Bone marrow (tissue), 2 donors: ENCODE measurements around the gene ABO.
"Not testable (repeated sequence)": the region's sequence is repeated elsewhere in the genome, so short reads cannot be mapped to it uniquely, and the experiment has no call there.

Source experiments
- DNase-seq, 2 donors: peaks; one replicate each; lab custom pipeline; 2025; lab: John Stamatoyannopoulos, UW

The ABO gene

GRCh38 chr9:133242991-133243390 lies 32.0 kb downstream of the ABO start:
- no peak for DNase-seq

GRCh38 chr9:133242241-133242640 lies 32.8 kb downstream of the ABO start:
- no peak for DNase-seq

GRCh38 chr9:133239533-133240090 lies 35.4 kb downstream of the ABO start:
- DNase-seq: no peak

GRCh38 chr9:133238851-133239532 lies 36.0 kb downstream of the ABO start:
- peak; percentile 9 to 66 for DNase-seq

- DNase-seq: peak in 1 of 2 donors; percentile 52
Observed at GRCh38 chr9:133238272-133238850, 36.6 kb downstream of the ABO start.

GRCh38 chr9:133237035-133237731 lies 37.8 kb downstream of the ABO start:
- DNase-seq: no peak

- not testable (repeated sequence) for DNase-seq
Observed at GRCh38 chr9:133236291-133237034, 38.5 kb downstream of the ABO start.

GRCh38 chr9:133235549-133236222 lies 39.3 kb downstream of the ABO start:
- no peak for DNase-seq

GRCh38 chr9:133234577-133235322 lies 40.3 kb downstream of the ABO start:
- no peak for DNase-seq

- no peak for DNase-seq
Observed at GRCh38 chr9:133233681-133234432, 41.1 kb downstream of the ABO start.

- DNase-seq: not testable (repeated sequence)
Observed at GRCh38 chr9:133231934-133232568, 43.0 kb downstream of the ABO start.

GRCh38 chr9:133230514-133230913 lies 44.5 kb downstream of the ABO start:
- DNase-seq: not testable (repeated sequence)

- no peak for DNase-seq
Observed at GRCh38 chr9:133230093-133230492, 44.9 kb downstream of the ABO start.

- not testable (repeated sequence) for DNase-seq
Observed at GRCh38 chr9:133228474-133229193, 46.4 kb downstream of the ABO start.

GRCh38 chr9:133227996-133228395 lies 47.0 kb downstream of the ABO start:
- DNase-seq: not testable (repeated sequence)

GRCh38 chr9:133227242-133227860 lies 47.6 kb downstream of the ABO start:
- no peak for DNase-seq

- no peak for DNase-seq
Observed at GRCh38 chr9:133226219-133227171, 48.5 kb downstream of the ABO start.
